NCI-H1105 treated with DMSO at 0.1 percent for 48 hours (cell line): Measurements from ENCODE around the gene ZNF689.
"Not testable (repeated sequence)": the region's sequence is repeated elsewhere in the genome, so short reads cannot be mapped to it uniquely, and the experiment has no call there.

Experiments
- DNase-seq: peaks from one replicate; lab custom pipeline; 2025; lab: John Stamatoyannopoulos, UW

The ZNF689 gene

GRCh38 chr16:30609926-30610839 lies at the start of gene ZNF689:
TSS of gene ZNF689 (minus strand) at chr16:30610389. CDS start at chr16:30610041, 348 bp downstream.
- DNase-seq: peak; percentile 93

DNA sequence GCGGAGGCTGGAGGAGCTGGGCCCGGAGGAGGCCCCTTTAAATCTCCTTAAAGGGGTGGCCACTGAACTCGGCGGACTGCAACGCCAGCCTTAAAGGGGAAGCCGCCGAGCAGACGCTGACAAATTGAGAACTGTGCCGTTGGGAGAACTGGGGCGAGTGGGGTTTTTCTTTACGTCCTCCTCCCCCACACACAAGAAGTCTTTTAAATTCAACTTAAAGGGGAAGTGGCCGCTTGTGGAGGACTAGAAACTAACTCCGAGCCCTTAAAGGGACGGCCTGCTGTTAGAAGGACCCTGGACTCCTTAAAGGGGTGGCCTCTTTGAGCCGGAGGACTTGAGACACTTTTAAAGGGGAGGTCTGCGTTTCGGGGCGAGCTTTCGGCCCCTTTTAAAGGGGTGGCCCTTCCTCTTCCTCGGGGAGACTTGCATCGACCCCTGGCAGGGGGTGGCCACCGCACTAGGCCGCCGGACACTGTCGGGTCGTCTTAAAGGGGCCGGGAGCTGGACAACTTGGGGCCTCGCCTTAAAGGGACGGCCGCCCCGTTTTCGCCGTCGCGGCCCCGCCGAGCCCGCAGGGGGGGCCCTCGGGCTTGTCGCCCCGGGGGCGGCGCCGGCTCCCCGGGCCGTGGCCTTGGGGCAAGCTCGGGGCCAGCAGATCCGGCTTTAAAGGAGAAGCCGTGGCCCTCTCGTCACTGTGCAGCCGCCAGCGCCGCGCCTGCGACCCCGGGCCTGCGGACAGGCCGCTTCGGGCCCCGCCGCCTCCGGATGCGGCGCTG lies 48.7 kb upstream of the ZNF689 start:
- peak; percentile 93 for DNase-seq

DNA sequence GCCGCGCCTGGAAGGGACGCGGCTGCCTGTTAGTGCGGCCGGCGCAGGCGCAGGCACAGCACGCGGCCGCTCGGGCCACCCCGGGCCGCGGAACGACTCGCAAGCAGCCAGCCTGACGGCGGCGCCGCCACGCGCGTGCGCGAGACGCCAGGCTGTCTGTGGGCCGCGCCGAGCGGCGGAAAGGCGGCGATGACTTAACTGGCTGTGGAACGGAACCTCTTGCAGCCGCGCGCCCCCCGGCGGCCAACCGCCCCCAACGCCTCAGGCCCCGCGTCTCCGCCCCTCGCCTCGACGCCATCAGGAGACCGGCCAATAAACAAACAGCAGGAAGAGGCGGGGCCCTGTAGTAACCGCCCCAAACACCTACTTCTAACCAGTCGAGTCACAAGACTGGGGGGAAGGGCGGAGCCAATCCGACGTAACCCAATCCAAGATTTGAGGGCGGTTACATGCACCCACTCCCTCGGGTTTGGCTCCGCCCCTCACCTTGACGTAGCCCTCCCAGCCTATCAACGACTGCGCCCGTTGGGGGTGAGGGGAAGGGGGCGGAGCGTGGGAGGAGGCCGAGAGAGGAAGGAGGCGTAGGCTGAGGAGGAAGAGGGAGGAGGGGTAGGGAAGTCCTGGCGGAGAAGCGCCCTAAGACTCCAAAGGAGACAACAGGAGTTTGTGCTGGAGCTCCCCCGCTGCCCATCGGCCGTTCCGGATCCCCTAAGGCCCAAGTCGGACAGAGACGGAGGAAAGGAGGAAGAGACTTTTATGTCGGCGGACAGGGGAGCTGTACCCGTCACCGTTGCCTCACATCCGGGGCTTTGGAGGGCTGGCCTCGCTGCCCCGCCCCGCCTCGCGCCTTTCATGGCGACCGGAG lies 47.9 kb upstream of the ZNF689 start, which contains the start of gene FBRS:
FBRS (plus strand) TSS at position 566 of the 865 bp plus-strand sequence. CDS start 1,088 bp downstream, outside the sequence.
- peak; percentile 99 for DNase-seq

- DNase-seq: no peak
These were observed 47.0 kb upstream of the ZNF689 start for GRCh38 chr16:30656974-30657865.

- DNase-seq: no peak
These were observed 46.2 kb upstream of the ZNF689 start for GRCh38 chr16:30656388-30656787.

DNA sequence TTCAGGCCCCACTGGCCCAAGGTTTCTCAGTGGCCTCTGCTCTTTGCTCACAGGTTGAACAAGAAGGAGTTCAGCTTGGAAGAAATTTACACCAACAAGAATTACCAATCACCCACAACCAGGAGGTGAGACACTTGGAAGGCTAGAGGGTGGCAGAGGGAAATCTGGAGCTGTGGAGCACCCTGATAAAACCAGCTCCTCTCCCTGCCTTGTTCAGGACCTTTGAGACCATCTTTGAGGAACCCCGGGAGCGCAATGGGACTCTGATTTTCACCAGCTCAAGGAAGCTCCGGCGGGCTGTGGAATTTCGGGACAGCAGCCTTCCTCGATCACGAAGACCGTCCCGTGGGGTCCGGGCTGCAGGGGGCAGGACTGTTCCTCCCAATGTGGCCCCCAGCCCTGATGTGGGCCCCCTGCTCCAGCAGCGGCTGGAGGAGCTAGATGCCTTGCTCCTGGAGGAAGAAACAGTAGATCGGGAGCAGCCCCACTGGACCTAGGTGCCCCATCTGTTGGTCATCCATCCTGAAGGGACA lies 45.7 kb upstream of the ZNF689 start:
- DNase-seq: no peak

GRCh38 chr16:30654856-30655255 lies 44.7 kb upstream of the ZNF689 start:
- DNase-seq: no peak

DNA sequence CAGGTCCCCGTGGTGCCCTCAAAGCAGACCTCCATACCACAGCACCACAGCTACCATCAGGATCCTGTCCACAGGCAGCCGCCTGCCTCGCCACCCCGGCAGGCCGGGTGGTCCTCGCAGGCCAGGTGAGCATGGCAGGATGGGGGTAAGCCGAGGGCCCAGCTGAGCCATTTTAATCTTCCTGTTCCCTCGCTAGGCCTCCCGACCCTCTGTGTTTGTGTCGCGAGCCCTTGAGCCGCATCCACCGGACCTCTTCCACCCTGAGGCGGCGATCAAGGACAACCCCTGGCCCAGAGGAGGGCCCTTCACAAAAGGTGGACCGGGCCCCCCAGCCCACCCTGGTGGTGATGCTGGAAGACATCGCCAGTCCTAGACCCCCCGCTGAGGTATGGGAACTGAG lies 42.5 kb upstream of the ZNF689 start:
- DNase-seq: no peak

DNA sequence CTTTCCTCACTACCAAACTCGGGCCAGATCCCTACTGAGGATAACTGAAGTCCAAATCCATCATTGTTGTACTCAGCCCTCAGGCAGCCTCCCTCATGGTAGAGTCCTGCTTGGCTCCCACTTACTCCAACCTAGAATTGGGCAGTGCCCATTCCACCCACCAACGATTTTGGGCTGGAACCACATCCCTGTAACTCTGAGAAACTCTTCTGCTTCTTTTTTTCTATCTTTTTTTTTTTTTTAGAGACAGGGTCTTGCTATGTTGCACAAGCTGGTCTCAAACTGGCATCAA lies 41.8 kb upstream of the ZNF689 start:
- no peak for DNase-seq

- peak; percentile 36 for DNase-seq
These were observed 41.2 kb upstream of the ZNF689 start for GRCh38 chr16:30651124-30652004.

DNA sequence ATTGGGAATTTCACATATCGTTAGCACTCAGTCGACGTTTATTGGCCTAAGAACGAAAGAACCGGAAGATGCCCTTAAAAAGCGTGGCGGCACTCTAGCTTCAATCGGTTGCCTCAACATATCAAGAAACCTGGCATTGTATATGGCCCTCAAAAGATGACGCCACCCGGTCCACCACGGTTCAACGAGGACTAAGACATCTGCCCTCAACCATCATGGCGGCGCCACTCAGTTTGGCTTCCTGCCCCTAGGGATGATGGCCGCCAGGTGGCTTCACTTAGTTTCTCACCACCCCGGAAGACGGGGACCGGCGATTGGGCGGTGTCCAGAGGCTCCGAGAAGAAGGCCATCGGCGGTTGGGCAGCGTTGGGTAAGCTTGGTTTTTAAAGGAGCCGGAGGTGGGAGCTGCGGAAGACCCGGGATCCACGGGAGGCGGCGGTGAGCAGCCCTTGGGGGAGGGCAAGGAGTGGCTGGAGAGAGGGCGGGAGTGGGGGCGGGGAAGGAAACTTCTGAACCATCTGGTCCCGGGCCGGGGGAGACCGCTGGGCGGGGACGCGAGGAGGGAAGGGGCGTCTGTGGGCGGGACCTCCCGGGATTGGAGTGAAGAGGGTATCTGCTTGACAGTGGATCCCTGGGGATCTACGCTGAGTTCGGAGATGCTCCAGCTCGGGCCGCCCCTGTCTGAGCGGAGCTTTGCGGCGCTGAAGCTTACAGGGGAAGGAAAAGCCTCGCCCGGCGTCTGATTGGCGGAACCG lies 40.4 kb upstream of the ZNF689 start, which contains the start of gene PRR14:
PRR14 (plus strand) TSS at position 592 of the 755 bp plus-strand sequence. CDS start 686 bp downstream, outside the sequence.
- DNase-seq: peak; percentile 99

DNA sequence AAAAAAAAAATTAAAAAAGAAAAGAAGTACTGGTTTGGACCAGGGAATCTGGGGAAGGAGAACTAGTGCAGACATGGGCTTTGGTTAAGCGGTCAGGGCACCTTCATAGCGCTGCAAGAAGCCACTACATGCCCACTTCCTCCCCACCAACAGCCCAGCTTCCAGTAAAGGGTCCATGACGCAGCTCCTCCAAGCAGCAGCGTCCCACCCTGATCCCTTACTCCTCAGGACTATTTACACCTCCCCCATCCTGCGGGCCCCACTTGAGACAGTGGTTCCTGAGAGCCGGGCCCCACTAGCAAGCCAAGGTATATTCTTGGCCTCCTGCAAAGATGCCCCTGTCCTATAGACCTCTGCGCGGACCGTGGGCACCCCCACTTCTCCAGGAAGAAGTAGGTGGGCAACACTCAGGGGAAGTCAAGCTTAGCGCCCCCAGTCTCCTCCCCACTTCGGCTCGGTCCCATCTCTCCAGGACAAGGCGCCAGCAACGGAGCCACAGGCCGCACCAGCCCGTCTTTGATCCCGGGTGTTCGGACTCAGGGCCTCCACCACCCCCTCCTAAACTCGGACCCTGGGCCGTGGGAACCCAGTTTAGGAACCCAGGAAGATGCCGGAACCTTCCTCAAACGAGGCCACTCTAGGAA lies 39.7 kb upstream of the ZNF689 start:
- no peak for DNase-seq

GRCh38 chr16:30647274-30647571 lies 37.0 kb upstream of the ZNF689 start:
- DNase-seq: no peak

- DNase-seq: no peak
These were observed 35.5 kb upstream of the ZNF689 start for GRCh38 chr16:30645727-30646126.

- no peak for DNase-seq
These were observed 34.2 kb upstream of the ZNF689 start for GRCh38 chr16:30644334-30644830.

DNA sequence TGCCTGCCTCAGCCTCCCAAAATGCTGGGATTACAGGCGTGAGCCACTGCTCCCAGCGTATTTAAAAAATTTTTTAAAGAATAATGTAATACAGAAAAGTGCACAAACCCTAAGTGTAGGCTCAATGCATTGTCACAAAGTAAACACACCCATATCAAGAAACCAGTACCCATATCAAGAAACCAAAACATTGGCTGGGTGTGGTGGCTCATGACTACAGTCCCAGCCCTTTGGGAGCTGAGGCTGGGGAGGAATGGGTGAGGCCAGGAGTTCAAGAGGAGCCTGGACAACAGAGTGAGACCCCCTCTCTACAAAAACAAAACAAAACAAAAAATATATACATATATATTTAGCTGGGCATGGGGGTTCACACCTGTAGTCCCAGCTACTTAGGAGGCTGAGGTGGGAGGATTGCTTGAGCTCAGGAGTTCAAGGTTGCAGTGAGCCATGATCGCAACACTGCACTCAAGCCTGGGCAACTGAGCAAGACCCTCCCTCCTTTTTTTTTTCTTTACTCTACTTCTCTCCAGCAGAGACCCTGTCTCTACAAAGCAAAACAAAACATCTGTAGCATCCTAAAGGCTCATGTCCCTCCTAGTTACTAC lies 31.3 kb upstream of the ZNF689 start:
- no peak for DNase-seq

DNA sequence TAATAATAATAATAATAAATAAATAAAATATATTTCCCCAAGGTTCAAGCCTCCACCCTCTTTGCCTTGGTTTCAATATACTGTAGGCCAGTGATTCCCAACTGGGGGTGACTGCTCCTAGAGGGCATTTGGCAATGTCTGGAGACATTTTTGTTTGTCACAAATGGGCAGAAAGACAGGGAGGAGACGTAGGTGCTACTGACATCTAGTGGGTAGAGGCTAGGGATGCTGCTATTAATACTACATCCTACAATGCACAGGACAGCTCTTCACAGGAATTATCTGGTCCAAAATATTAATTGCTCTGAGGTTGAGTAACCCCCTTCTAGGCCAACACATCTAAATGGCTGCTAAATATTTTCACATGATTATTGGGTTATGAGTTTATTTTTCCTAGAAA lies 27.8 kb upstream of the ZNF689 start:
- peak; percentile 55 for DNase-seq

DNA sequence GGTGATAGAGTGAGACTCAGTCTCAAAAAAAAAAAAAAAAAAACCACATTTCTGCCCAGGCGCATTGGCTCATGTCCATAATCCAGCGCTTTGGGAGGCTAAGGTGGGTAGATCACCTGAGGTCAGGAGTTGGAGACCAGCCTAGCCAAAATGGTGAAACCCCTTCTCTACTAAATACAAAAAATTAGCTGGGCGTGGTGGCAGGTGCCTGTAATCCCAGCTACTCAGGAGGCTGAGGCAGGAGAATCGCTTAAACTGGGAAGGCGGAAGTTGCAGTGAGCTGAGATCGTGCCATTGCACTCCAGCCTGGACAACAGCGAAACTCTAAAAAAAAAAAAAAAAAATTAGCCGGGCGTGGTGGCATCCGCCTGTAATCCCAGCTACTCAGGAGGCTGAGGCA lies 26.9 kb upstream of the ZNF689 start:
- DNase-seq: not testable (repeated sequence)
